Gastrocnemius medialis (tissue), 4 donors: Measurements from ENCODE around the gene PLD5. TPM values are rescaled to one million over a fixed set of nuclear protein-coding genes. Genes with fewer than 3 reads are reported as not detected.

Experiments used
- ATAC-seq, 2 donors: fragments of 150-250 bp; one replicate each; pipeline ENCODE4 v1.9.1; 2016
- DNase-seq, 2 donors: peaks; one replicate each; pipeline ENCODE4 v3.0.0-alpha.2; 2019
- H3K27ac ChIP-seq, 4 donors: fragments of 200-600 bp; sonication (generic); 1 replicate in 1 of 4; 2 replicates in 3 of 4; pipeline ENCODE4 v1.5.1; 2016 to 2018; ENCODE audit warnings: mild to moderate bottlenecking in 2 of 4, moderate library complexity in 1 of 4
- H3K27me3 ChIP-seq, 3 donors: fragments of 200-600 bp; sonication (generic) in 2 of 3; 1 replicate in 1 of 3; 2 replicates in 2 of 3; pipeline versions ENCODE4 v1.5.1 to v1.6.0; 2016 to 2019; ENCODE audit warnings: mild to moderate bottlenecking in 1 of 3, moderate library complexity in 1 of 3
- H3K36me3 ChIP-seq, 2 donors: fragments of 200-600 bp; sonication (generic) in 1 of 2; one replicate each; pipeline ENCODE4 v1.5.1; 2017 to 2018
- H3K4me1 ChIP-seq, 2 donors: fragments of 200-600 bp; sonication (generic) in 1 of 2; one replicate each; pipeline ENCODE4 v1.5.1; 2016 to 2017; ENCODE audit warnings: mild to moderate bottlenecking in 2 of 2
- H3K4me3 ChIP-seq, 4 donors: fragments of 200-600 bp; sonication (generic) in 3 of 4; 1 replicate in 1 of 4; 2 replicates in 3 of 4; pipeline ENCODE4 v1.5.1; 2016 to 2019; ENCODE audit warnings: mild to moderate bottlenecking in 2 of 4
- H3K9me3 ChIP-seq, 3 donors: fragments of 200-600 bp; sonication (generic) in 2 of 3; 1 replicate in 1 of 3; 2 replicates in 2 of 3; pipeline ENCODE4 v1.5.1; 2016 to 2019
- POLR2A ChIP-seq, 2 donors: fragments of 450-650 bp; IDR thresholded peaks; one replicate each; pipeline ENCODE4 v1.6.1; 2017; ENCODE audit warnings: antibody characterized with exemption in 2 of 2, mild to moderate bottlenecking in 2 of 2, moderate library complexity in 2 of 2
- in situ Hi-C, 4 donors: fragments of 200-750 bp; cut with MboI; loops; one replicate each; pipeline versions ENCODE4 v1.15.0 to v1.8.0; 2017; ENCODE audit warnings: low sequenced_read_pairs in 4 of 4
- intact Hi-C: fragments of 100-400 bp; cut with DNase I; formaldehyde crosslinking; loops from one replicate; pipeline ENCODE4 v1.15.1; 2023; ENCODE audit warnings: low total_unique reads
- total RNA-seq, 4 donors: library from RNA; depleted of rRNA; stranded (reverse); fragments of >200 nt; gene quantifications; one replicate each; pipeline versions ENCODE4 v1.1.0 to v1.2.3, GENCODE V29; 2016
- TF ChIP-seq, protein P1 (sequence below), 5 experiments: fragments of 450-650 bp in 3 of 5; fragments of 200-600 bp in 2 of 5; sonication (generic) in 2 of 5; IDR thresholded peaks in 4 of 5; conservative IDR thresholded peaks in 1 of 5; 1 replicate in 4 of 5; 2 replicates in 1 of 5; pipeline ENCODE4 v1.5.1; 2016 to 2019; ENCODE audit warnings: antibody characterized with exemption in 5 of 5, mild to moderate bottlenecking in 3 of 5, moderate library complexity in 3 of 5

Gene PLD5
- total RNA-seq, 4 donors from 2014 or later: 0.04 TPM; not detected in 3

DNA sequence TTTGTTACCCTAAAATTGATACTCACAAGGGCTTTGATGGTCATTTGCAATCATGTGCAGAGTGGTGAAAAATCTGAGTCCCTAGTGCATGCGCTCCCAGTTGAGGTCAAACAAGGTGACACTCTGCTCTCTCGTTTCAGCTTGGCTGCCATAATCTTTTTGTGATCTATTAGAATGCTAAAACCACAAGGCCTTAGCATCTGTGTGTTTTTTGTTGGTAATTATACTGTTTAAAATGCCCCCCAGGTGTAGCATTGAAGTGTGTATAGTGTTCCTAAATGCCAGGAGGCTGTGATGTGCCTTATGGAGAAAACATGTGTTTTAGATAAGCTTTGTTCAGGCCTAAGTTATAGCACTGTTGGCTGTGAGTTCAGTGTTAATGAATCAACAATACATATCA lies 89.3 kb downstream of the PLD5 start:
- H3K4me3 ChIP-seq: no peak overlapping the region
- H3K27ac ChIP-seq: no peak overlapping the region
- no peaks in the 10 kb centered on the region for H3K4me1 ChIP-seq
- intact Hi-C loops: no loop called here
- no peaks in the 10 kb centered on the region for H3K27me3 ChIP-seq
- no peaks in the 10 kb centered on the region for H3K36me3 ChIP-seq
- ATAC-seq: no peak
- DNase-seq: no peak
- no peaks in the 10 kb centered on the region for H3K9me3 ChIP-seq
- in situ Hi-C loops: no loop called here
- TF ChIP-seq, protein P1, sequence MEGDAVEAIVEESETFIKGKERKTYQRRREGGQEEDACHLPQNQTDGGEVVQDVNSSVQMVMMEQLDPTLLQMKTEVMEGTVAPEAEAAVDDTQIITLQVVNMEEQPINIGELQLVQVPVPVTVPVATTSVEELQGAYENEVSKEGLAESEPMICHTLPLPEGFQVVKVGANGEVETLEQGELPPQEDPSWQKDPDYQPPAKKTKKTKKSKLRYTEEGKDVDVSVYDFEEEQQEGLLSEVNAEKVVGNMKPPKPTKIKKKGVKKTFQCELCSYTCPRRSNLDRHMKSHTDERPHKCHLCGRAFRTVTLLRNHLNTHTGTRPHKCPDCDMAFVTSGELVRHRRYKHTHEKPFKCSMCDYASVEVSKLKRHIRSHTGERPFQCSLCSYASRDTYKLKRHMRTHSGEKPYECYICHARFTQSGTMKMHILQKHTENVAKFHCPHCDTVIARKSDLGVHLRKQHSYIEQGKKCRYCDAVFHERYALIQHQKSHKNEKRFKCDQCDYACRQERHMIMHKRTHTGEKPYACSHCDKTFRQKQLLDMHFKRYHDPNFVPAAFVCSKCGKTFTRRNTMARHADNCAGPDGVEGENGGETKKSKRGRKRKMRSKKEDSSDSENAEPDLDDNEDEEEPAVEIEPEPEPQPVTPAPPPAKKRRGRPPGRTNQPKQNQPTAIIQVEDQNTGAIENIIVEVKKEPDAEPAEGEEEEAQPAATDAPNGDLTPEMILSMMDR (IDR thresholded peaks at IDR 0.05 in 4 of 5, conservative IDR thresholded peaks at IDR 0.05 in 1 of 5): no peak
- no peak for TF ChIP-seq POLR2A (IDR thresholded peaks at IDR 0.05)

DNA sequence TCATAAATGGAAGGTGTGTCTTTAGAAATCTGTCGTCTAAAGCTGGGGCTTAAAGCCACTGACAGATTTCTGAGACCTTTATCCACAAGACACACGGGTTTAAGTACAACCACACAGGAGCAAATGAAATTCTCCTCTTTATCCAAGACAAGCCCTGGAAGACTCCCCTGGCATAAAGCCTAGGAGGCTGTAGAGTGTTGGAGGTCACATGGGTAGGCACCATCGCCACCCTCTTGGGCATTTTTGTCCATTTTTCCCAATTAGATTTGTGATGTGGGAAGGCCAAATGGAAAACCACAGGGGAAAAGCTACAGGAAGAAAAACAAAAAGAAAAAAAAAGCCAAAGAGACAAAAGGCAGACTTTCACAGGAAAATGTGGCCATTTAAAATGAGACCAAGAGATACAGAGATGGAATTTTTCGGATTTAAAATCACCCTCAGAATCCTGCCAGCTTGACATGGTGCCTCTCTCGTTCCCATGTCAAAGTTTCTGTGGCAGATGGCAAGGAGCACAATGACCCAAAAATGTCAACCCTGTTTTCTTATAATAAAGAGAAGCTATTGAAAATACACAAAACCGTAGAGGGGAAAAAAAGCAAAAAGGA lies 91.9 kb downstream of the PLD5 start:
- Histone ChIP-seq H3K27me3 (no peaks in the 10 kb centered on the region), H3K4me3 (no peak overlapping the region), H3K4me1 (no peaks in the 10 kb centered on the region), H3K9me3 (no peaks in the 10 kb centered on the region), H3K27ac (no peak overlapping the region), H3K36me3 (no peaks in the 10 kb centered on the region)
- no peak for DNase-seq
- no peak for TF ChIP-seq POLR2A (IDR thresholded peaks at IDR 0.05)
- TF ChIP-seq, protein P1 (IDR thresholded peaks at IDR 0.05 in 4 of 5, conservative IDR thresholded peaks at IDR 0.05 in 1 of 5): no peak
- ATAC-seq: no peak
- intact Hi-C loops (no loop called here), in situ Hi-C loops (no loop called here)

DNA sequence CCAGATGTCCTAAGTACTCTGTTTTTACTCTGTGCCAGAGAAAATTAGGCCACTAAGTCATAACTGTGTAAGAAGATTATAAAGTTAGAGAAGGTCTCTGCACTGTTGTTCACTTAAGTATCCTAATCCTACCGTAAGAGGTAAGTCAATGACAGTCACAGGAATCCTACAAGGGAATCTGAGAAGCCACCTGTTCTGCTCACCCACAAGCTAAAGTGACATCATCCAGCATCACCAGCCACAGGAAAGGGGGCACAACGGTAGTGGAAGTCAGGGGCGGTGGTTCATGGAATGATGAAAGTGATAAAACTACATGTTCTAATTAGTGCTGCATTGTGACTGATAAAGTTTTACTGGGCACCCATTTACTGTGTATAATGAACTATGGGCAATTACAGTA lies 92.7 kb downstream of the PLD5 start:
- no peaks in the 10 kb centered on the region for H3K9me3 ChIP-seq
- TF ChIP-seq, protein P1 (IDR thresholded peaks at IDR 0.05 in 4 of 5, conservative IDR thresholded peaks at IDR 0.05 in 1 of 5): no peak
- no peak for TF ChIP-seq POLR2A (IDR thresholded peaks at IDR 0.05)
- ATAC-seq (no peak), DNase-seq (no peak)
- H3K27me3 ChIP-seq: no peaks in the 10 kb centered on the region
- no peaks in the 10 kb centered on the region for H3K4me1 ChIP-seq
- no peak overlapping the region for H3K4me3 ChIP-seq
- in situ Hi-C loops: no loop called here
- intact Hi-C loops: no loop called here
- H3K36me3 ChIP-seq: no peaks in the 10 kb centered on the region
- no peak overlapping the region for H3K27ac ChIP-seq

DNA sequence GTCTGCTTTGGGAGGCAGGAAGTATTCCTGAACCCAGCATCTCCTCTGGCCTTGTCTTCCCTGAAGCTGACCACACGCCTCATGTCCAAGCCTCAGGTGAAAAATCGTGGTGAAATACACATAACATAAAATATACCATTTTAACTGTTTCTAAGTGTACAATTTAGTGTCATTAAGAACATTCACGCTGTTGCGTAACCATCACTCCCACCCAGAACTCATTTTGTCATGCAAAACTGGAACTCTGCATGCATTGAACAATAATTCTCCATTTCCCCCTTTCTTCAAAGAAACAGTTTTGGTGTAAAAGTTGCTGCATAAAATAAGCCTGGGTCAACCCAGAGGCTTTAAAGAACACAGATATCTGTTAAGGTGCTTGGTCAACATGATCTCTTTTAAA lies 93.5 kb downstream of the PLD5 start:
- intact Hi-C loops (no loop called here), in situ Hi-C loops (no loop called here)
- Histone ChIP-seq H3K9me3 (no peaks in the 10 kb centered on the region), H3K36me3 (no peaks in the 10 kb centered on the region), H3K27me3 (no peaks in the 10 kb centered on the region), H3K4me1 (no peaks in the 10 kb centered on the region), H3K27ac (no peak overlapping the region), H3K4me3 (no peak overlapping the region)
- DNase-seq (no peak), ATAC-seq (no peak)
- TF ChIP-seq, protein P1 (IDR thresholded peaks at IDR 0.05 in 4 of 5, conservative IDR thresholded peaks at IDR 0.05 in 1 of 5): no peak
- no peak for TF ChIP-seq POLR2A (IDR thresholded peaks at IDR 0.05)
